AML-193 (cell line): Measurements from ENCODE around the gene TP53TG5.

Experiments used
- DNase-seq, 2 experiments: peaks; one replicate each; lab custom pipeline; 2025; lab: John Stamatoyannopoulos, UW

The TP53TG5 gene

DNA sequence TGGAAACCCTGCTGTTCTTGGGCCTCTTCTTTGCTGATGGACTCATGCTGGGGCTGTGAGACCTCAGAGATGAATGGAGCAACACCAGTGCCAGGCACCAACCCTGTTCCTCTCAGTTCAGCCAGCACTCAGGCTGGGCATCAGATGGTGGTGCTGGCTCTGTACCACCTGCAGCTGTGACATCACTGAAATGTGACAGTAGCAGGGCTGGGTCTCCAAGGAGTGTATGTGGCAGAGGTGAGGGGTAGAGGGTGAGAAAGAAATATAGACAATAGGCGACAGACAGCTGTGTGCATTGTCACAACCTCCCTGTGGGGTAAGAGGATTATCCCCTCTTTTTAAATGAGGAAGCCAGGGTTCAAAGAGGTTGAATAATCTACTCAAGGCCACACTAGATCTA lies at the start of gene TP53TG5:
TSS of gene TP53TG5 (minus strand) at position 135 of the 400 bp plus-strand sequence. CDS start at position 46, 89 bp downstream.
- DNase-seq, result no peak

- DNase-seq, result no peak
Measured at GRCh38 chr20:45427236-45428149, 49.4 kb upstream of the TP53TG5 start.

DNA sequence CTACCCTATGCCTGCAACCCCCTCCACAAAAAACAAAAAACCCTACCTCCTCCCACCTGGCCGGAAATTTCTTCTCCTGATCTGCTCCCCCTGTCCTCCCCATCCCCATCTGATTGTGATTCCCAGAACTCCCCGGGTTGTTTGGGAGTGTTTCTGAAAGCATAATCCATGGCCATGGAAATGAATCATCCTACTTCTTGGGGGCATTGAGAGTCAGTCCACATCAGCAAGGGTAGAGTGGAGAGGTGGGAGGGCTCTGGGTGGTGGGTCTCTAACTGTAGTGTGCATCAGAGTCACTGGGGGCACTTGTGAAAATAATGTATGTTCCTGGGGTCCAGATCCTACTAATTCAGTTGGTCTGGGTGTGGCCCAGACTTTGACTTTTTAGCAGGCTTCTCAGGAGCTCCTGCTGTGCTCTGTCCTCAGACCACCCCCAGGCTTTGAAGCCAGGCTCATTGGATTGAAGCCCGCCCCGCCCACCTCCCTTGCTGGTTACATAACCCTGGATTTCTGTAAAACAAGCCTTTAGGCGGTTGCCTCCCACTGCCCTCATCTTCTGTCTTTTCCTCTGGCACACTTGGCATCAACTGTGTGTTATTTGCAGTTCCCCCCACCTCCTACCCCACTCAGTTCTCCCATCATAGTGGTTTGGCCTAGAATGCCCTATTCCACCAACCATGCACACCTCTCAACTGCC lies 48.3 kb upstream of the TP53TG5 start:
- DNase-seq, result no peak

DNA sequence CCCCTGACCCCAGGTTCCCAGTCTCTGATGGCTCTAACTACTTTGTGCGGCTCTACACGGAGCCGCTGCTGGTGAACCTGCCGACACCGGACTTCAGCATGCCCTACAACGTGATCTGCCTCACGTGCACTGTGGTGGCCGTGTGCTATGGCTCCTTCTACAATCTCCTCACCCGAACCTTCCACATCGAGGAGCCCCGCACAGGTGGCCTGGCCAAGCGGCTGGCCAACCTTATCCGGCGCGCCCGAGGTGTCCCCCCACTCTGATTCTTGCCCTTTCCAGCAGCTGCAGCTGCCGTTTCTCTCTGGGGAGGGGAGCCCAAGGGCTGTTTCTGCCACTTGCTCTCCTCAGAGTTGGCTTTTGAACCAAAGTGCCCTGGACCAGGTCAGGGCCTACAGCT lies 47.4 kb upstream of the TP53TG5 start:
- no peak for DNase-seq

DNA sequence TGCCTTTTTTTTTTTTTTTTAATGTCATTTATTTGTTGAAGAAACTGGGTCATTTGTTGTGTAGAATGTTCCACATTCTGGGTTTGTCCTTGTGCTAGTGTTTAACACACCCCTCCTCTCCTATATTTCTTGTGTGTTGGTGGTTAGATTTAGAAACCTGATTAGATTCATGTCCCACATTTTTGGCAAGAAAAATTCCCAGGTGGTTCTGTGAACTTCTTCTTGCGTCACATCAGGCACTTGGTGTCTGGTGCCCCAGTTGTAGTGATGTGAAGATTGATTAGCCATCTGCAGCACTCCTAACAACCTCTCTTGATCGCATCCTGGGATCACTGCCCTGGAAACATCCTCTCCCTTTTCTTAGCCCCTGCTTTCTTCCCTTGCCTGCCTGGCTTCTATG lies 45.6 kb upstream of the TP53TG5 start:
- DNase-seq, result no peak

DNA sequence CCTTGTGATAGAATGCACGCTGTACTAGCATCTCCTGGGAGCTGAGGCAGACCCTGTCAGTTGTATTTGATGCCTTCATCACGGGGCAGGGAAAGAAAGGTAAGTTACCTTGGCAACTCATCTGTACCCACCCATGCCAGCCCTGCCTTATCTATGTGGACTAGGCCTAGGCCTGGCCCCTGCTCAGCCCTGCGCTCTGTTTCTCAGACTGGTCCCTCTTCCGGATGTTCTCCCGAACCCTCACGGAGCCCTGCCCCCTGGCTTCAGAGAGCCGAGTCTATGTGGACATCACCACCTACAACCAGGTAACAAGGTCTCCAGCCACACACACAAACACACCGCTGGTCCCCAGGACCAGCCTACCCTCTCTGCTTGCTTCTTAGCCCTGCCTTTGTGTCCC lies 42.0 kb upstream of the TP53TG5 start:
- no peak for DNase-seq

DNA sequence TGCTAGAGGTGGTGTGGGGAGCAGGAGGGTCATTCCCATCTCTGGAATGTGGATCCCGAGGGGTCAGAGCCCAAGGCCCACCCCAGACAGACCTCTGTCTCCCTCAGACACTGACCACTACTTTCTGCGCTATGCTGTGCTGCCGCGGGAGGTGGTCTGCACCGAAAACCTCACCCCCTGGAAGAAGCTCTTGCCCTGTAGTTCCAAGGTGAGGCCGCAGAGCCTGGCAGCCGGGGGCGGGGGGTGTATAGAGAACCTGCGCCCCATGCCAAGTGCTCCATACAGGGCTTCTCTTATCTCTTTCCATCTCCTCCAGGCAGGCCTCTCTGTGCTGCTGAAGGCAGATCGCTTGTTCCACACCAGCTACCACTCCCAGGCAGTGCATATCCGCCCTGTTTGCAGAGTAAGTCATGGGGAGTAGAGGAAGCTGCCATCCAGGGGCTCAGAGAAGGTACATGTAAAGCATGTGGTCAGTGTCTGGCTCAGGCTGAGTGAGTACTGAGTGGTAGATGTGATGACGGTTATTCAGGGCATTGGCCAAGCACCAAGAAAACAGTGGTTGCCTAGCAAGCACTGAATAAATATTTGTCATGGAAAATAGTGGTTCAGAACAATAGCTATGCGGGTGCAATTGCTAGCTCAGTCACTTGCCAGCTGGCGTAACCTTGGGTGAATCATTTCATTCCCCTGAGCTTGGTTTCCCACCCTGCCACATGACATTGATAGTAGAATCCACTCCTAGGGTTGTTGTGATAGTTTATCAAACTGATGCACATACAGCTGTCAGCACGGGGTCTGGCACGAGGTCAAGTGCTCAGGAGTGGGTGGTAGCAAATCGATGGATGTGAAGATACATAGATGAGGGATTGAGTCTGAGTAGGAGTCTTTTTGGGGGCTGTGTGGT lies 41.3 kb upstream of the TP53TG5 start:
- no peak for DNase-seq

DNA sequence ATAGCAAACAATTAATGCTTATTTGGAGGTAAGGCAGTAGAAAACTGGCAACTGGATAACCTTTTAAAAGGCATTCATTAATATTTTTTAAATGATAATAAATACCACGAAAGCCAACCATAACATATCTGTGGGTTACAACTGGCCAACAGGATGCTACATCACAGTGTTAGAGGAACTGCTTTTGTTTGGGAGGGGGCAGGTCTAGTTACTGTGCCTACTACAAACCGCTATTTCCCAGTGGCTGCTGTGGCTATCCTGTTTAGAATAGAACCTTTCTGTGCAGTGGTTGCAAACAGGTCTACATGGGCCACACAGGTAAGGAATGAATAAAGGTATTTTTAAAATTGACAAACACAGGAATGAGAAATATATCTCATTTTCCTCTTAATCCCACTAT lies 38.8 kb upstream of the TP53TG5 start:
- DNase-seq, result peak; percentile 73 to 80

GRCh38 chr20:45415822-45416637 lies 37.9 kb upstream of the TP53TG5 start, which contains the start of gene PIGT:
Gene PIGT (plus strand): TSS chr20:45416141. CDS start chr20:45416157, 16 bp downstream.
- peak; percentile 81 to 82 for DNase-seq

GRCh38 chr20:45413479-45413878 lies 35.4 kb upstream of the TP53TG5 start:
- DNase-seq, result no peak

- DNase-seq, result no peak
Measured at GRCh38 chr20:45412653-45413052, 34.5 kb upstream of the TP53TG5 start.

GRCh38 chr20:45410887-45411286 lies 32.8 kb upstream of the TP53TG5 start:
- DNase-seq, result no peak

DNA sequence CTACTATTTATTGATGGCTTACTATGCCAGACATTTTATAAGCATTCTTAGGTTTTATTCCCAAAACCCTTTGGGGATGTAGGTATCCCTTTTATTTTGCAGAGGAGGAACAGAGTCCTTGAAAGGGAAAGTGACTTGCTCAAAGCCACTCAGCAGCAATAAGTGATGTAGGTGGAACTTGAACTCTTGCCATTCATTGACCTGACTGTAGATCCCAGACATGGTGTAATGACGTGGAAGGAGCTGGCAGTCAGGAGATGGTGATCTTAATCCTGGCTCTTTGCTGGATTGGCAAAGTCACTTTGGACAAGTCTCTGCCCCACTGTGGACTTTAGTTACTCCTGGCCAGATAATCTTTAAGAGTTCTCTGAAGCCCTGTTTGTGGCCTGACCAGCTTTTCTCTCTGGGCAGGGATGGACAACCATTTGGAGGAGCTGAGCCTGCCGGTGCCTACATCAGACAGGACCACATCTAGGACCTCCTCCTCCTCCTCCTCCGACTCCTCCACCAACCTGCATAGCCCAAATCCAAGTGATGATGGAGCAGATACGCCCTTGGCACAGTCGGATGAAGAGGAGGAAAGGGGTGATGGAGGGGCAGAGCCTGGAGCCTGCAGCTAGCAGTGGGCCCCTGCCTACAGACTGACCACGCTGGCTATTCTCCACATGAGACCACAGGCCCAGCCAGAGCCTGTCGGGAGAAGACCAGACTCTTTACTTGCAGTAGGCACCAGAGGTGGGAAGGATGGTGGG lies 31.6 kb upstream of the TP53TG5 start:
- DNase-seq, result no peak

DNA sequence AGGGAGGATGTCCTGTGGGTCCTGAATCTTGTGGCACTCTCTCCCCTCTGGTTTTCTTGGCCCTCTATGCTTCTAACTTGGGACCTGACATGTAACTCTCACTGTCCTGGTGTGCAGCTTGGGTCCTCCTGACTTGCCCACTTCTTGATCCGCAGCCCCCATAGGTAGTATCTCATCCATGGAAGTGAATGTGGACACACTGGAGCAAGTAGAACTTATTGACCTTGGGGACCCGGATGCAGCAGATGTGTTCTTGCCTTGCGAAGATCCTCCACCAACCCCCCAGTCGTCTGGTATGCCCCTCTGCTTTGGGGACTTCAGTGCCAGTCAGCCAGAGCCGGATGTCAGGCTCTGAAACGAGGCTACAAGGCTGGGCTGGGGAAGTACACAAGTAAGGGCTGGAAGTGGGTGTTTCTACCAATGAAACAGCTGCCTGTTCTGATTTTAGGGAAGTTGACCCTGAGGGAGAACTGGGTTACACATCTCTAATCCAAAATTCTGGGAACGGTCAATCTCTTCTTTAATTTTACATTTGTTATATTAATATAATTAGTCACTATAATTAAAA lies 30.6 kb upstream of the TP53TG5 start:
- peak; percentile 60 to 66 for DNase-seq

DNA sequence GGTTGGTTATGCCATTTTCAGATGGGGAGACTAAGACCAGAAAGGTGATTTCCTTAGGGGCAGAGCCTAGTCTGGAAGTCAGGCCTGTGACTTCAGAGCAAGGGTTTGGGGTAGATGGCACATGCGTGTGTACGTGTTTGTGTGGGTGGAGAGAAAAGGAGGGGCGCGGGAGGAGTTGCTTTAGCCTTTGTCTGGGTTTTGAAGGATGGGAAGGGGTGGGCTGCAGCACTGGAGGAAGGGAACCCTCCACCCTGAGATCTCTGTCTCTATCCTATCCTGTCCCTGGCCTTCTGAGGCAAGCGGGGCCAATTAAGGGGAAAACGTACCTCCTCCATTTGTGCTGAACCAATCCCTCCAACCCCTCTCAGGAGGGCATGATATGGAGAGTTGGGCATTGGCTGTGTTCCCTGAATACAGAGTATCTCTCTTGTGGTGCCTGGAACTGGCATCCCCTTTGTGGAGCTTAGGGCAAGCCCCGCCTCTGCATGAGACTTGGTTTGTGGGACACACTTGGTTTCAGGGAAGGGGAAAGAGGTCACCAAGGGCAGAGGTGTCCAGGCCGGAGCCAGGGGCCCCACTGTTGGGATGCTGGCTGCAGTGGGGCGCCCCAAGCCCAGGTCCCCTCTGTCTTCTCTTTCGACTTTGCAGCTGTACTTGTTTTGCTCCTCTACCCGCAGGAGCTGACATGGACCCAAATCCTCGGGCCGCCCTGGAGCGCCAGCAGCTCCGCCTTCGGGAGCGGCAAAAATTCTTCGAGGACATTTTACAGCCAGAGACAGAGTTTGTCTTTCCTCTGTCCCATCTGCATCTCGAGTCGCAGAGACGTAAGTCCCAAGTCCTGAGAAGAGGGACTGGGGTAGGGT lies 29.9 kb upstream of the TP53TG5 start, which contains the start of gene DBNDD2:
TSS of gene DBNDD2 (plus strand) at position 507 of the 863 bp plus-strand sequence. CDS start at position 686, 179 bp downstream.
- DNase-seq, result no peak

GRCh38 chr20:45407067-45407745 lies 29.1 kb upstream of the TP53TG5 start:
- no peak for DNase-seq

DNA sequence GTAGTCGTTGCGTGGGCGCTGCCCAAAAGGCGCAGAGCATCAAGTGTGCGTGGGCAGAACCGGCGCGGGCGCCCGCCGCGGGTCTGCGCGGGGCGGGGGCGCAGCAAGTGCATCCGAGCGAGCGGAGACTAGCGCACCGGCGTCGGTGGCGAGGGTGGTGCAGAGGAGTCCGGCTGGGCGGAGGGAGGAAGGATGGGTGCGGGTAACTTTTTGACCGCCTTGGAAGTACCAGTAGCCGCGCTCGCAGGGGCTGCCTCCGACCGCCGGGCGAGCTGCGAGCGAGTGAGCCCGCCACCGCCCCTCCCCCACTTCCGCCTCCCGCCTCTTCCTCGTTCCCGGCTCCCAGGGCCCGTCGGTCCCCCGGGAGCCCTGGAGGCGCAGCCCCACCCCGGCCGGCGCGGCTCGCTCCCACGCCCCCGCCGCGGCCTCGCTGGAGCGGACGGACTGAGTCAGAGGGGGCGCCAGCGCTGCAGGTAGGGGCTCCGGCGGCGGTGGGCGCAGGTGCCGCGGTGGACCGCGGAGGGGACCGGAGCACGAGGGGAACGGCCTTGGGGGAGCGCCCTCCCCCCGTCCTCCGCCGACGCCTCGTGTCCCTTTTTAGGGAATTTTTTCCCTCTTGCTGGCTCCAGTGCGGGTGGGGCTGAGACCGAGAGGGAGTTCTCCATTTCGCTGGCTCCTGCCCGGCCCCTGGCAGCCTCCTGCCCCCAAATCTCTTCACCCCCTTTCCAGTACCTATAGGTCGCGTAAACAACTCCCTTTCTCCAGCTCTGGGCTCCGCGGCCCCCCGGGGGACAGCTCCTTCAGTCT lies 28.3 kb upstream of the TP53TG5 start:
- DNase-seq, result no peak
